ENCODE data around the gene CIP2A.

CIP2A gene

DNA sequence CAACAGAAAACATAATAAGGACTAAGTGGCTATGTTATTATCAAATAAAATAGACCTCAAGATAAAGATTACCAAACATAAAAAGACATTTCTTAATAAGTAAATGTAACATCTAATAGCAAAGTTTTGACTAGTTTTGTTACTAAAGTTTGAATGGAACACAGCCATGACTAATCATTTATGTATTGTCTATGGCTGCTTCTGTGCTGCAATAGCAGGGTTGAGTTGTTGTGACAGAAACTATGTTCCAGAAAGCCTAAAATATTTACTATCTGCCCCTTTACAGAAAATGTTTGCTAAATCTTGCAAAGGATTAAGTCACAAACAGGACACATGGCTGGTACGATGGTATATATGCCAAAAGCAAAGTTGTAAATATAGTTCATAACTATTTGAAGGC is 40.9 kb downstream of the CIP2A start:
- Histone ChIP-seq H3K27me3 (replicated peaks; ENCODE audit: control insufficient read depth, insufficient read depth, low read length) (no peaks in the 10 kb centered on the region), H3K36me3 (ENCODE audit: control insufficient read depth, insufficient read depth, low read length) (peaks cover 3% of the 10 kb centered on the region)
- DNase-seq (ENCODE audit: extremely low read depth, insufficient read length) = no peak

DNA sequence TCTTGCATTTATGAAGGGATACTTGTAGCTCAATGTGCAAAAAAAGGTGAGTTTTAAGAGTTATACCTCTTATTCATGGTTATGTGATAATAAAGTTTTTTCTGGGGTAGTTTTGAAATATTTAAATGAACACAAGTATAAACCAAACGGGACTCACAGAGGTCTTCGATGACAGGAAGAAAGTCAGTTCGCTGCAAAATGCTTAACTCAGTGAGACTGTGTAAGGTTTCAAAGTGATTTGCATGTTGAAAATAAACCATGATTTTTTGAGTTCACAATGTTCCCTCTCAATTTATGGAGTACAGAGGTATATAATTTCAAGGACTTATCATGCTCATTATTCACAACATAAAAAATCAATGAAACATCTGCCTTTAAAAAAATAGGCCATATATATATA is 42.5 kb downstream of the CIP2A start:
- peaks cover 5% of the 10 kb centered on the region for H3K36me3 ChIP-seq (ENCODE audit: control insufficient read depth, insufficient read depth, low read length)
- TF ChIP-seq, protein P1, sequence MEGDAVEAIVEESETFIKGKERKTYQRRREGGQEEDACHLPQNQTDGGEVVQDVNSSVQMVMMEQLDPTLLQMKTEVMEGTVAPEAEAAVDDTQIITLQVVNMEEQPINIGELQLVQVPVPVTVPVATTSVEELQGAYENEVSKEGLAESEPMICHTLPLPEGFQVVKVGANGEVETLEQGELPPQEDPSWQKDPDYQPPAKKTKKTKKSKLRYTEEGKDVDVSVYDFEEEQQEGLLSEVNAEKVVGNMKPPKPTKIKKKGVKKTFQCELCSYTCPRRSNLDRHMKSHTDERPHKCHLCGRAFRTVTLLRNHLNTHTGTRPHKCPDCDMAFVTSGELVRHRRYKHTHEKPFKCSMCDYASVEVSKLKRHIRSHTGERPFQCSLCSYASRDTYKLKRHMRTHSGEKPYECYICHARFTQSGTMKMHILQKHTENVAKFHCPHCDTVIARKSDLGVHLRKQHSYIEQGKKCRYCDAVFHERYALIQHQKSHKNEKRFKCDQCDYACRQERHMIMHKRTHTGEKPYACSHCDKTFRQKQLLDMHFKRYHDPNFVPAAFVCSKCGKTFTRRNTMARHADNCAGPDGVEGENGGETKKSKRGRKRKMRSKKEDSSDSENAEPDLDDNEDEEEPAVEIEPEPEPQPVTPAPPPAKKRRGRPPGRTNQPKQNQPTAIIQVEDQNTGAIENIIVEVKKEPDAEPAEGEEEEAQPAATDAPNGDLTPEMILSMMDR (IDR thresholded peaks at IDR 0.05; ENCODE audit: insufficient read depth, low read length, poor library complexity, severe bottlenecking) = no peak
- no peak for DNase-seq (ENCODE audit: extremely low read depth, insufficient read length)
- H3K4me3 ChIP-seq (replicated peaks; ENCODE audit: low read depth, low read length) = peak overlapping the region; percentile 17; the same call in 1 of the 2 replicates
- H3K27me3 ChIP-seq (replicated peaks; ENCODE audit: control insufficient read depth, insufficient read depth, low read length) = no peaks in the 10 kb centered on the region

More for the DNA sequence above, 40.9 kb downstream of the CIP2A start:
- TF ChIP-seq, protein P1 (IDR thresholded peaks at IDR 0.05; ENCODE audit: insufficient read depth, low read length, poor library complexity, severe bottlenecking) = no peak
- no peak overlapping the region for H3K4me3 ChIP-seq (replicated peaks; ENCODE audit: low read depth, low read length)

DNA sequence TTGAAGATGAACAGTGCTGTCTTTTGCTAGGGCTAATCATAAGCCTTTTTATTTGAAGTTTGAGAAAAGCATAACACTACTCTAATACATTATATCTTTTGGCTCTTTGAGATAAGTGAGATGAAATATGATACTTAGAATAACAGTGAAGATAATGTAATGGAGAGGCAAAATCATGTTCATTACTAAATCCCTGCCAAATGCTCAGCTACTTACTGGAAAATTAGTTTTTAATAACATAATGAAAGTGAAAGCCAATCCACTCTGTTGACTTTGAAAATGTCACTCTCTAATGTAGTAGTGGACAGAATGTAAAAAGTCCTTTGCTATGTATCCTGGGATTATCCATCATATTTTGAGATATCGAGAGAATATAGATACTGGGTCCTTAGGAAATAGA is 43.0 kb downstream of the CIP2A start:
- Histone ChIP-seq H3K36me3 (ENCODE audit: control insufficient read depth, insufficient read depth, low read length) (peaks cover 5% of the 10 kb centered on the region), H3K4me3 (replicated peaks; ENCODE audit: low read depth, low read length) (peak overlapping the region; percentile 17; the same call in 1 of the 2 replicates), H3K27me3 (replicated peaks; ENCODE audit: control insufficient read depth, insufficient read depth, low read length) (no peaks in the 10 kb centered on the region)
- TF ChIP-seq, protein P1 (IDR thresholded peaks at IDR 0.05; ENCODE audit: insufficient read depth, low read length, poor library complexity, severe bottlenecking) = no peak
- no peak for DNase-seq (ENCODE audit: extremely low read depth, insufficient read length)

DNA sequence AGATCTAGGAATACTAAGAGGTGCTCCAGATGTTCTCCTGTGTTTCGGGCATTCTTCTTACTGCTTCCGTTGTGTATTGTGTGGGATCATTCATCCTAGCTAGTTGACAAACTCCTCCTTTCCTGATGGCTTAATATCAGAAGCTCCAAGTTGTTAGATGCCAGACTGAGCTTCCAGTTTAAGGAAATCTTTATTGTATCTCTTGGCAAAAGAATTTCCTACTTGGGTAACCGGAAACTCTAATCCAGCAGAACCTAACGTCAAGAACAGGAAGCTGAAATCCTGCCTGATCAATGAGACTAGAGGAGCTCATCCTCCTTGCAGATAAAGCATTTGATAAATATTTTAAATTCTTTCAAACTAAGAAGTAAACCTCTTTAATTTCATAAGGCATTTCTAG is 51.2 kb downstream of the CIP2A start:
- TF ChIP-seq, protein P1 (IDR thresholded peaks at IDR 0.05; ENCODE audit: insufficient read depth, low read length, poor library complexity, severe bottlenecking) = no peak
- no peaks in the 10 kb centered on the region for H3K27me3 ChIP-seq (replicated peaks; ENCODE audit: control insufficient read depth, insufficient read depth, low read length)
- 0 out of 2 replicates have a peak, but pooled peaks cover 2% of the 10 kb centered on the region for H3K36me3 ChIP-seq (ENCODE audit: control insufficient read depth, insufficient read depth, low read length)
- DNase-seq (ENCODE audit: extremely low read depth, insufficient read length) = no peak
- H3K4me3 ChIP-seq (replicated peaks; ENCODE audit: low read depth, low read length) = no peak overlapping the region

DNA sequence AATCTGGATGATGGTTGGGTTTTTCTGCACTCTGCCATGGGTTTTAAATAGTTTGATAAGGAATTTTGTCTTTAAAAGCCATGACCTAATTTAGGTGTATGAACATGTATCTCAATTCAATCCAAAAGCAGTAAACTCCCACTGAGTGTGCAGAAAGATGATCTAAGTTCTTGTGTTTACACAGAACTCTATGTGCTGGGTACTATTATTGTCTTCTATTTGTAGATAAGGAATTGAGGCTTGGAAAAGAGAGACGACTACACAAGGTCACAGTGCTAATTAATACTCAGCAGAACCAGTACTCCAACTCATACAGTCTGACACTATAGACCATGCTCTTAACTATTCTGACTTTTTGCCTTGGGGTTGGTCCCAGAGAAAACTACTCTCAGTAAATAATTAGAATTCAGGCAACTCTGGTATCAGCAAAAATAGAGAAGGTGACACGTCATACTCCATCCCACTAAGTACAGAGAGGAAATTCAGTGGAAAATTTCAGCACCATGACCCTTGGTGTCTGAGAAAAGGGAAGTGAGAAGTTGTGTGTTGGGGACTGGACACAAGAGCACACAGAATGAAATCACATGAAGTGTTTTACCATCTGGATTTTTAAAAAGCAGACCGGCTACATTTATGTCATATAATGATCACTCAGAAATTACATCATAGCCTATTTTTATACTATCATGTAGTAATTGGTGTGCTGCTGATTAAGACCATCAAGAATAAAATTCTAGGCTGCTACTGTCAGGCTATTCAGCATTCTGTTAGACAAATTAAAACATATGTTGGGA is 60.6 kb downstream of the CIP2A start:
- TF ChIP-seq, protein P1 (IDR thresholded peaks at IDR 0.05; ENCODE audit: insufficient read depth, low read length, poor library complexity, severe bottlenecking) = no peak
- Histone ChIP-seq H3K36me3 (ENCODE audit: control insufficient read depth, insufficient read depth, low read length) (no peaks in the 10 kb centered on the region), H3K4me3 (replicated peaks; ENCODE audit: low read depth, low read length) (no peak overlapping the region), H3K27me3 (replicated peaks; ENCODE audit: control insufficient read depth, insufficient read depth, low read length) (no peaks in the 10 kb centered on the region)
- DNase-seq (ENCODE audit: extremely low read depth, insufficient read length) = peak; percentile 23
